OCI-LY3 (cell line): ENCODE measurements around the gene TCF21.

Experiments used
- CTCF ChIP-seq: fragments of 200-600, 300-600 bp; sonication (generic); IDR thresholded peaks from 2 replicates; pipeline ENCODE4 v1.5.1; 2014; ENCODE audit warnings: antibody characterized with exemption, low read length, low read depth
- EZH2phosphoT487 ChIP-seq: fragments of 200-600 bp; shearing (Covaris generic); IDR thresholded peaks from 2 replicates; pipeline ENCODE4 v1.6.1; 2018; ENCODE audit warnings: antibody characterized with exemption, mixed run types, low read depth

GRCh38 chr6:133844709-133845108 is 44.2 kb upstream of the TCF21 start:
- TF ChIP-seq CTCF (no peak), EZH2phosphoT487 (no peak)
